ENCODE measurements around the gene NGEF.

The NGEF gene

DNA sequence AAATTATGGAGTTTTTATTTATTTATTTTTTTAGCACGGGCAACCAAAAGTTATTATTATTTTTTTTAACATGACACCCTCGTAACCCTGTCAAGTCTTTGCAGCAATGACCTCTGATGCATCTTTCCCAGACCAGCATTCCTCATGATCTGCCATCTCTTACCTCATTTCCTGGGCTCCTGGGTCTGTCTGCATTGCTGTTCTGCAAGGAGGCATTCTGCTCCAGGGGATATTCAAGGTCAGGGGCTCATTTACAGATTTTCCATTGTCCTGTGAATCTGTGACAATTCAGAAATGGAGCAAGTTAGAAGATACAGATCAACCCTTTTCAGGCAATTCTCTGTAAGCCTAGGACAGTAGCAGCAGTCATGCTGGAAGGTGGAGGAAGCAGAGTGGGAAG, 43.0 kb downstream of the NGEF start:
- no peak for DNase-seq (ENCODE audit: low spot score)

DNA sequence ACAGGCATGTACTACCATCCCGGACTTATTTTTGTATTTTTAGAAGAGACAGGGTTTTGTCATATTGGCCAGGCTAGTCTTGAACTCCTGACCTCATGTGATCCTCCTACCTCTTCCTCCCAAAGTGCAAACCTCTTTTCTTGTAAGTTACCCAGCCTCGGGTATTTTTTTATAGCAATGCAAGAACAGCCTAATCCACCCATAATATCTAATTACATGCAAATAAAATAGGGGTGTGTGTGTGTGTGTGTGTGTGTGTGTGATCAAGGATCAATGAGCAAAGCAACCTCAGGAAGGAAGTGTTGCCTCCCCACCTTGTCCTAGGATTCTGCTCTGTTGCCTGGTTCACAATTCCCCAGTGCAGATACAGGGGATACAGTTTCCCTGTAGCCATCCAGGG, 45.6 kb downstream of the NGEF start:
- no peak for DNase-seq (ENCODE audit: low spot score)

DNA sequence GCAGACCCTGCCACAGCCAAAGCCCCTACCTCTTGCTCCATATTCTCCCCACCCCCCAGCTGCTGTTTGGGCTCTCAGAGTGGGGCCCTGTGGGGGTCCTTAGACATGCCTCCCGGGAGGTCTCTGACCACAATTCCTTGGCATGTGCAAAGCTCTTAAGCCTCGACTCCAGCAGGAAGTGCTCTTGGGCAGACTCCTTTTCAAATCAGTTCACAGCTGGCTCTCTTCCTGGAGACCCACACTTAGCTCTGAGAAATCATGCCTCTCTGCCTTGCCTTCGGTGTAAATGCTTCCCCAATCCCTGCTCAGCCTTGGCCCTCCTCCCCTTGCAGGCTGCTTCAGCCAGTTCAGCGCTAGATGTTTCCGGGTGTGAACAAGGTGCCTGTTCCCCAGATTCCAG, 46.9 kb downstream of the NGEF start:
- no peak for DNase-seq (ENCODE audit: low spot score)

DNA sequence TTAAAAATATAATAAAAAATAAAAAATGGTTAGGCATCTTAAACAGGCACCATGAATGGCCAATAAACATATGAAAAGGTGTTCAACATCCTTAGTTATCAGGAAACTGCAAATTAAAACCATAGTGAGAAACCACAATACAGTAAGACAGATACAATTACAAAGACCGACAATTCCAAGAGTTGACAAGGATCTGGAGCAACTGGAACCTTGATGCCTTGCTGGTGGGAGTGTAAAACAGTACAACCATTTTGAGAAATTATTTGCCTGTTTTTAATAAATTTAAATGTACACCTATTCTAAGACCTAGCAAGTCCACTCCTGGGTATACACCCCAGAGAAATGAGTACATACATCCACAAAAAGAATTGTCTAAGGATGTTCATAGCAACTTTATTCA, 49.1 kb downstream of the NGEF start:
- no peak for DNase-seq (ENCODE audit: low spot score)

DNA sequence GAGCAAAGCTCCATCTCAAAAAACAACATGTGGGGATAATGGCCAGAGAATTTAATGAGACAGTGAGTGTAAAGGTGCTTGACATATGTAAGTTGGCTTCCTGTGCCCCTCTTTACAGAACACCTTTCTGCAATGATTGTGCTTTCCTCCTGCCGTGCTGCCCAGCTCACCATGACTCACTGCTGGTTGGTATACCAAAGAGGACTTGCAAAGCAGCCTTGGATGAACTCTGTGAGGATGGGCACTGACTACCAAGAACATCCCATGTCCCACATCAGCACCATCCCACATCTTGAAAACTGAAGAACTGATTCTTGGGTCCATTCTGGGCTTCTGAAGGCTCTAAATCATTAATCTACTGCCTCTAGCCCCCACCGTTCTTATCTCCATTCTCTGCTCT, 52.2 kb downstream of the NGEF start:
- no peak for DNase-seq (ENCODE audit: low spot score)

DNA sequence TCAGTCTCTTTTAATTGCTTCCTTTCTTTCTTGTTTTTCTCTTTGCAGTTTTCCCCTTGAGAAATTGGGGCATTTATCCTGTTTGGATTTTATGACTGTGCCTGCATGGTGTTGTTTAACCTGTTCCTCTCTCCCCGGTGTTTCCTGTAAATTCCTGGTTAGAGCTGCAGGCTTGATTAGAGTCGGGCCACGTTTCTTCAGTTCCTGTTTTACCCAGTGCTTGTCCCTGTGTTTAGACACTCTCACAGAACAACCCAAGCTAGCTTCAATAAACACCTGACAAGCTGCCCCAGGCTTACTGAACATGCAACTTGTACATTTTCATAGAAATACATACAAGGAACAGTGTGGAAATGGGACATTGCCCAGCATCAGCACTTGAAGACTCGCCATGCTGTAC, 53.9 kb downstream of the NGEF start:
- no peak for DNase-seq (ENCODE audit: low spot score)

DNA sequence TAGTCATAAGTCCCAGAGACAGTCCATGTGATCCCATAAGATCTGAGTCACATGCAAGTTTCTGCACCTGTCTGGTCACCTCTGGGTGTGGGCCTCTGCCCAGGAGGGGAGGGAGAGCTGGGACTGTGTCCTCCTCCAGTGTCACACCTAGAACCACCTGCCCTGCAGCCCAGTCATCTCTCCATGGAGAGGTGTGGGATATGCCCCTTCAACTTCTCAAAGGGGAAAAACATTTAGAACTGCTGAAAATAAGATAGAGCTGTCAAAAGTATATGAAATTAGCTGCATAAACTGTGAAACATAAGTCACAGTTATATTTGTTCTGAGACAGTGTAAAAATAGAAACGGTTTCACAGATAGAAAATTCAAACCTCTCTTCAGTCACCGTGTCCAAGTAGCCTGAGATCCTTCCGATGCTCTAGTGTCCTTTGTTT, 55.4 kb downstream of the NGEF start:
- no peak for DNase-seq (ENCODE audit: low spot score)

DNA sequence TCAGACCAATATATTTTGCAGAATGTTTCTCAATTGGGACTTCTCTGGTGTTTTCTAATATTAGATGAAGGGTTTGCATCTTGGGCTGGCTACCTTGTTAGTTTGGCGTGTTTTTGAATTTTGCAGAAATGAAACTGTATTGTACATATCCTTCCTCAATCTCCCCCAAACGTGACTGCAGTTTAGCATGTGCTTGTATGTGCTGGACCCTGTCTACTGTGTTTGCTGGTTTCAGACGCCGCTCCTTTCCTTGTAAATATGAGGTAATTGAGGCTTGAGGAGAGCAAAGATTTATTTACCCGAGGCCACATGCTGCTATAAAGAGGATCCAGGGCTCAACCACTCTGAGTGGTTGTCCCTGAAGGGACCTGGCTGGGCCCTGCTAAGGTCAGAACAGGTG, 57.2 kb downstream of the NGEF start:
- DNase-seq (ENCODE audit: low spot score), result no peak

DNA sequence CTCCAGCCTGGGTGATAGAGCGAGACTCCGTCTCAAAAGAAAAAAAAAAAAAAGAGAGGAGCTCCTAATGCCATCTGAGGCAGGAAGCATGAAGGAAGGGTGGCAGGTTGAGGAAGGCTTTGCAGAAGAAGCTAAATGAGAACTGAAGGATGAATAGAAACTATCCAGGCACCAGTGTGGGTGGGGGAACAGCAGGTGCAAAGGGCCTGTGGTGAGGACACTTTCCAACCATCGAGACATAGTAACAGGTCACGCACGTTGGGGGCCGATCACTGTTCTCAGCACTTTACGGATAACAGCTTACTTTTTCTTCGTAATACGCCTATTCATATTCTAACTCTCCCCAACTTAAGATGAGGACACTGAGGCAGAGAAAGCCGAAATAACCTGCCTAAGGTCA, 58.4 kb downstream of the NGEF start:
- no peak for DNase-seq (ENCODE audit: low spot score)

DNA sequence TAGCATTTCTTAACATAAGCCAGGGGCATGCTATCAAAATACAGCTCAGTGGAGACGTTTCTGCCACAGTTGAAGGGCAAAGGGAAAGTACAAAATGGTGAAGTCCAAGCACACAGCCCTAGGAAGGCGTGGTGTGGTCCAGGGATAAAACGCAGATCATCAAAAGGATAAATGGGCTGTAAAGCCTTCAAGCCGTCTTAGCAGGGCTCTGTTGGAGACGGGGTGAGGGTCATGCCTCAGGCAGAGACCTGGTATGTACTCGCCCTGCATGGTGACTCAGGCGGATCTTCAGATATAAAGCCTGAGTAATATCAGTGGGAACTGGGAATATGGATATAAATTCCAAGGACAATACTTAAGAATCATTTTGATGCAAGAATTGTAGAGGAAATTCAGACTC, 61.2 kb downstream of the NGEF start:
- no peak for DNase-seq (ENCODE audit: low spot score)

DNA sequence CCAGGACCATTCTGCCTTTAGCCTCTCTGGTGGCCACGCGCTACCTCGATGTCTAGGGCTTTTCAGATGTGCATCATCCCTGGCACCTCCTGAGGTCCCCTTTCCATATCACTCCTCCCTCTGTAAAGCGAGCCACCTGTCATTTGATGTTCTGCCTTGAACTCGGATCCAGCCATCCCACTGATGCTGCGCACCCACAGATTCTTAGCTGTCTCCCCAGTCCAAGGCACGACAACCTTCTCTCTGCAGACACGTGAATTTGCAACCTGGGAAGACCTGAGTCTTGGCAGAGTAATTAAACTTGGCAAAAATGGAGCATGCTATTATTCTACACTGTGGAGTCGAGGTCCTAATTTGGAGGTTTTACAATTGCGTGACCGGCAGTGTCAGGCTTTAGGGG, 61.9 kb downstream of the NGEF start:
- DNase-seq (ENCODE audit: low spot score), result no peak

DNA sequence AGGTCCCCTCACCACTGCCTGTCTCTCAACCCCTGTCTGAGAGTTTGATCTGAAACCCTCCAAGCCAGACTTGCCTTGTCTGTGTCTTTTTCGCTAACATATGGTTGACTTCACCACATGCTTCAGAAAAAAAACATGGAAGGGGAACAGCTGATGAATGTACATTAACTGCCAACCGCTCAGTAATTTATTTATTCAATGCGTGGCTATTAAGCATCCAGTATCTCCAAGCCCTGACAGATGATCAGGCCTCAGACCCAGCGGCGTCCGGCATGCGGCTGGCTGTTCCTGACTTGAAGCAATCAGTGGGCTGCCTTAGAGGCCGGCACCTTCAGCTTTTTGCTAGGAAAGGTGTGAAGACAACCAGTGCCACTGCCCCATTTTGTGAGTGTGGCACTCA, 62.3 kb downstream of the NGEF start:
- no peak for DNase-seq (ENCODE audit: low spot score)

DNA sequence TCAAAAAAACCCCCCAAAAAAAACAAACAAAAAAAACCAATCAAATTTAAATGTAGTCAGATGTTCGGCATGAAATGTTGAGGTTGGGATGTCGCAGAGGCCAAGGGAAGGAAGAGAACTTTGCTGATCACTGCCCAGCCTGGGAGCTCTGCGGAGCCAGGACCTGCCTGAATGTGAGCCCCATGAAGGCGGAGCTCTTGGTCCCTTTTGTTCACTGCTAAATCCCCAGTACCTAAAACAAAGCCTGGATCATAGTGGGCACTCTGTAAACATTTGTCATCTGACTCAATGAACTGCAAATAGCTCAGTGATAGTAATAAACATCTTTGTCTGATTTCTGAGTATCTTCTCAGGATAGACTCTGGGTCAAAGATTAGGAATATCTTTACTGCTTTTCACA, 64.0 kb downstream of the NGEF start:
- DNase-seq (ENCODE audit: low spot score), result no peak

DNA sequence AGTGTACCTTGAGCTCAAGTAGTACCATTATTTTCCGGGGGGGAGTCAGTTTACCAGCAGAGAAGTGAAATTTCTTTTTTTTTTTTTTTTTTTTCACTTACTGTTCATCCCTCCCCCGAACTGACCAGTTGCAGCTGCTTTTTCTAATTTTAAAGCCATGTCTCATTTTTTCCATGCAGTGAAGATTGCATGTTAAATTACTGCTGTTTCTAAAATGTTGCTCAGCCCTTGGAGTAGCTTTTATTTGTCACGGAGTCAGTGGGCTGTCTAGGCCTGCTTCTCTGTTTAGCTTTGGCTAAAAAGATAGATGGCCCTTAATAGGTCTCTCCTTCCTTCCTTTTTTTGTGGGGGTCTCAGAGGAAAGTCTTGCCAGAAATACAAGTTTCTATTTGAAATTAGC, 70.2 kb downstream of the NGEF start:
- no peak for DNase-seq (ENCODE audit: low spot score)

DNA sequence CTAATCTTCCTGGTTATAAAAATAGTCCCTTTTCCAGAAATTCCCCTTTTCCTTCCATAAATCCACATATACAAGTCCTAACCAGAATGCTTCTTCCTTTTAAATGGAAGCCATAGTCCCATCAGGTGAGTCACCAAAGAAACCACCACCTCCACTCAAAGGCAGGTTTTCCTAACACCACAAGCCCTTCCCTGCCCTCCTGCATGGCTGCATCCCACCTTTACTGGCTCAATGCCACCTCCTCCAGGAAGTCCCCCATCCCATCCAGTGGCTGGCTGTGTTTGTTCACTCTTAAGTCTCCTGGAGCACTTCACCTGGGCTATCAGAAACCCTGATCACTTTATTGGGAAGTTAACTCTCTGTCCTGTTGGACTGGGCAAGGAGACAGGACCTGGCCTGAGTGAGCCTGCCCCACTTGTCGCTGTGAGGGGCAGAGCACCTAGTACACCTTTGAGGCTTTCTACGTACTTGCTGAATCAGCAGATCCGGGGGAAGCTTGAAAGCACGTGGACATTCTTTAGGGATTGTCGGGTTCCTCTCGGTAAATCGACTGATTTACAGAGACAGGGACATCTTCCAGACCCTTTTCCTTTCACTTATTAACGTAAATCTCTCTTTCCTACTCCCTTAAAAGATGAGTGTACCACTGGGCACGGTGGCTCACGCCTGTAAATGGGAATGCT, 71.0 kb downstream of the NGEF start:
- no peak for DNase-seq (ENCODE audit: low spot score)

DNA sequence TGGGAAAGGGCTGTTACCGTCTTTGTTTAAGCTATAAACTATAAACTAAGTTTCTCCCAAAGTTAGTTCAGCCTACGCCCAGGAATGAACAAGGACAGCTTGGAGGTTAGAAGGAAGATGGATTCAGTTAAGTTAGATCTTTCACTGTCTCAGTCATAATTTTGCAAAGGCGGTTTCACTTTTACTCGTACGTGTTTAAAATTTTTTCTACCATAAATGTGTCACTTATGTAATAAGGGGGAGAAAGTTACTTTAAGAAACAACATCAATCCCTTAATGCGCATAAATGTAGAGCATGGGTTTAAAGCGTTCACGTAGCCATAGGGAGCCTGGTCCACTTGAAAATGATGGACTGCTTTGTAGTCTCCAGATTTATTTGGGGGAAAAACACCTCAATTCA, 71.7 kb downstream of the NGEF start:
- DNase-seq (ENCODE audit: low spot score), result no peak

DNA sequence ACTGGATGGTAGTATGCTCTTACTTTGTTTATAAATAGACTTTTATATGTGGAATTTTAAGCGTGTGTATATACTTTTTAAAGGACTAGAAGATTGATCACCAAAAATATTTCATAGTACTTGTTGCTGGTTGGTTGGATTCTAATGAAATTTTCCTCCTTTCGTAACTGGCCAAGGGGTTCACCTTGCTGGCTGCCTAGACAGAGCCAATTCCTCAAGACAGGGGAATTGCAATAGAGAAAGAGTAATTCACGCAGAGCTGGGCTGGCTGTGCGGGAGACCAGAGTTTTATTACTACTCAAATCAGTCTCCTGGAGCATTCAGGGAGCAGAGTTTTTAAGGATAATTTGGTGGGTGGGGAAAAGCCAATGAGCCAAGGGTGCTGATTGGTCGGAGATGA, 72.3 kb downstream of the NGEF start:
- DNase-seq (ENCODE audit: low spot score), result no peak

DNA sequence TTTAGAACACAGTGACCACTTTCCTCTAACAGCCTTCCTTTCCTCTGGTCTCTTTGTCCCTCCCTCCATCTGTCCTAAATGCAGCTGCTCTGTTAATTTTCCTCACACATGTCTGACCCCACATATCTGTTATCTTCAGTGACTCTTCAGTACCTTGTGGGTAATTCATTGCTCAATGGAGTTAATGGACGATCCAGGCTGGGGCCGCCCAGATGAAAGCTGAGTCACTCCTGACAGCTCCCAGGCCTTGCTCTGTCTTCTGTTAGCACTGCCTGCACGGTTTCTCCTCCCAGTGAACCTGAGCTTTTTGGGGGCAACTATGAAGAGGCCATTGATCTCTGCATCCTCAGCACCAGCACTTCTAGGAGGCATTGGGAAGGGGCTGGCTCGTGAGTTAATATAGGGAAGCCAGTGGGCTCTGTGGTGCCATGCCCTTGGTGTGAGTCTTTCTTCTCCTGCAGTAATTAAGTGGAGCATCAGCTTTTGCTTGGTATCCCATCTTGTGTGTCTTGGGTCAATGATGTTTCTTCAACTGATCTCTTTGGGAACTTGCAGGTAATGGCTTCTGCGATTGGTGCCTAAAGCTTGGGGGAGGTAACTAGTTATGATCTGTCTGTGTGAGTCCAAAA, 75.7 kb downstream of the NGEF start:
- DNase-seq (ENCODE audit: low spot score), result no peak

DNA sequence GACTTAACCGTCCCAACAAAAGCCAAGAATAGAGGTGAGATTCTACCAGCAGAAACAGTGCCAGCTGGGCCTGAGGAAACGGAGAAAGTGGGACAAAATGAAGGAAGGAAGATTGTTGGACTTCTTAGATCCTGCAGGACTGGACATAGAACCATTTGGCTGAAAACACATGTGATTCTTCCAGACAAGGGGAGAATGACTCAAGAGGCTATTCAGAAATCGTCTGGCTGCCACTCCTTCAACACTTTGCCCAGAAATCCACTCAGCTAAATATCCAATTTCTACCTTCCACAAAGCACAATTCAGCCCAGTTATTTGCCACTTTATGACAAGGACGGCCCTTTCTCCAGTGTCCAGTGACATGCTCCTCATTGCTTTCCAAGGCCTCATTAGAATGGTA, 81.4 kb downstream of the NGEF start:
- no peak for DNase-seq (ENCODE audit: low spot score)

DNA sequence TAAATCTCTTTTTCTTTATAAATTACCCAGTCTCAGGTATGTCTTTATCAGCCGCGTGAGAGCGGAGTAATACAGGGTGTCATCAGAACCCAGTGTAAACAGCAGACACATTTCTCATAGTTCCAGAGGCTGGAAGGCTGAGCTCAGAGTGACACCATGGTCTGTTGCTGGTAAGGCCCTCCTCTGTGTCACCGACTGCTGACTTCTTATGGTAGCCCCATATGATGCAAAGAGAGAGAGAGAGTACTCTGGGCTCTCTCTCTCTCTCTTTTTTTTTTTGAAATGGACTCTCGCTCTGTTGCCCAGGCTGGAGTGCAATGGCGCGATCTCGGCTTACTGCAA, 83.0 kb downstream of the NGEF start:
- DNase-seq (ENCODE audit: low spot score), result no peak

DNA sequence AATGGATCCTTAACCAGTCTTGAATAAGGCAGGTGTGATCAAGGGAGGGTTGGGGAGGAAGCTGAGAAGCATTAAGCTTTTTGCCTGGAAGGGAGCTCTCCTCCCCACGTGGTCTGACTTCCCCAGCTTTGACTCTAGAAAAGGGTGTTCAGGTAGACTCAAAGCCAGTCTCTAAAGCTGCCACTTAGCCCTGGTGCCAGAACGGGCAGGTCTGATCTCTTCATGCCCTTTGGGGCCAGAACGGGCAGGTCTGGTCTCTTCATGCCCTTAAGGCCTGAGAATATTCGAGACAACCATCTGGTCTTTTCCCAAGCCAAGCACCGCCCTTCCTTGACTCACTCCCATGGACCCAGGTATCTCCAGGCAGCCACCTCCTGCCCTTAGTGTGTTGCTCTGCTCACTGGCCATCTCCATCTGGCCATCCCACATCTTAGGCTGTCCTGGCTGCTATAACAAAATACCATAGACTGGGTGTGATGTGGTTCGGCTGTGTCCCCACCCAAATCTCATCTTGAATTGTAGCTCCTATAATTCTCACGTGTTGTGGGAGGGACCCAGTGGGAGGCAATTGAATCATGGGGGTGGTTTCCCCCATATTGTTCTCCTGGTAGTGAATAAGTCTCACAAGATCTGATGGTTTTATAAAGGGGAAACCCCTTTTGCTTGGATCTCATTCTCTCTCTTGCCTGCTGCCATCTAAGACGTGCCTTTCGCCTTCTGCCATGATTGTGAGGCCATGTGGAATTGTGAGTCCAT, 83.6 kb downstream of the NGEF start:
- no peak for DNase-seq (ENCODE audit: low spot score)

DNA sequence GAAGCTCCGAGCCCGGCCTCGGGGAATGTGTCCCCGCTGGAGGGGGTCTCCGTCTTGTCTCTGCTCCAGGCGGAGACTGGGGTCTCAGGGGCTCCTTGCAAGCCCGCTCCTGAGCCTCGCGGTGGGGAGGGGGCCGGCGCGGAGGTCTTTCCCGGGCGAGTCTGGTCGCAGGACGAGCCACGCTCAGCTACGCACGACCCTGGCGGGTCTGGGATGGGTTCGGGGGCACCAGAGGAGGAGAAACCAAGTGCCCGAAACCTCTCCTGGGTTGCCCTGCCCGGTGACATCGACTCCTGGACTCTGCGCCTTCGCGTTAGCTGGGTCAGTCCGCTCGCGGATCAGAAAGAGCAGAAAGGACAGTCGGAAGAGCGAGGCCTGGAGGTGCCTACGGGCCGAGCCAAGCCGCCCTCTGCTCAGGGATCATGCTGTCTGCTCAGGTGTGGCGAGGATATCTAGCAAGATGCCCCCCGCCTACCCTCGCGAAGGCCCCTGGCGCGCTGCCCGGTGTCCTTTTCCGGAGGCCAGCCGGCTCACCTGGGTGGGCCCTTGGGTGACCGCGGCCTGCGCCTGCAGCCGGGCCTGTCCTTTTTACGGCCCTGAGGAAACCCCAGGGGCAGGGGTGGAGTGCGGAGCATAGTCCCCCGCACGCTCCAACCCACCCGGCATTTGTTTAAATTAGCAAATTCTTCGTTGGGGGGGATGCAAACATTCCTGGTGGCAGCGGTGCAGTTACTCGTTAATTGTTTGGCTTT, 84.3 kb downstream of the NGEF start:
- DNase-seq (ENCODE audit: low spot score), result no peak
